ENCODE measurements around the gene CUL1.

CUL1 gene

DNA sequence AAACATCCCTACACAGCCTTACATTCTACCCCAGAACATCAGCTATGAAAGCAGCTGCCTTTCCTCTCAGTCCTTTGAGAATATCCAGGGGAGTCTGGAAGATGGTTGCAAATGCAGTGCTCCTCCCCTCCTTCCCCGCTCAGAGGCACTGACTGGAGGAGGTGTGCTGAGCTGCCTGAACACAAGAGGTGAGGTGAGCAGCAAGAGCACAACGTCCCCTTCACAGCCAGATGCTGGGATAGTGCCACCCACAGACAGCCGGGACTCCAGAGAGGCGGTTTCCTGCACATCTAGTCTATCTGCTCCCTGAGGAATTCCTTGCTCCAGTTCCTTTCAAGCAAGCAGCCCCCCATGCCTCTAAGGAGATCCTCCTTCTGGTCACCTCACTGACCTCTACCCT, 111.2 kb downstream of the CUL1 start:
- Histone ChIP-seq H3K9me3 (ENCODE audit: control insufficient read depth, low read length) (no peaks in the 10 kb centered on the region), H3K4me2 (ENCODE audit: low read length) (no peak overlapping the region), H3K4me3 (ENCODE audit: low read depth, low read length) (no peak overlapping the region), H3K27me3 (ENCODE audit: control insufficient read depth, insufficient read depth, low read length) (no peaks in the 10 kb centered on the region), H3K36me3 (ENCODE audit: control insufficient read depth, insufficient read depth, low read length) (no peaks in the 10 kb centered on the region), H3K27ac (no peak overlapping the region), H3K79me2 (no peaks in the 10 kb centered on the region), H3K9ac (no peak overlapping the region), H3K4me1 (no peaks in the 10 kb centered on the region), H2AFZ (no peak overlapping the region)
- TF ChIP-seq, protein P1, sequence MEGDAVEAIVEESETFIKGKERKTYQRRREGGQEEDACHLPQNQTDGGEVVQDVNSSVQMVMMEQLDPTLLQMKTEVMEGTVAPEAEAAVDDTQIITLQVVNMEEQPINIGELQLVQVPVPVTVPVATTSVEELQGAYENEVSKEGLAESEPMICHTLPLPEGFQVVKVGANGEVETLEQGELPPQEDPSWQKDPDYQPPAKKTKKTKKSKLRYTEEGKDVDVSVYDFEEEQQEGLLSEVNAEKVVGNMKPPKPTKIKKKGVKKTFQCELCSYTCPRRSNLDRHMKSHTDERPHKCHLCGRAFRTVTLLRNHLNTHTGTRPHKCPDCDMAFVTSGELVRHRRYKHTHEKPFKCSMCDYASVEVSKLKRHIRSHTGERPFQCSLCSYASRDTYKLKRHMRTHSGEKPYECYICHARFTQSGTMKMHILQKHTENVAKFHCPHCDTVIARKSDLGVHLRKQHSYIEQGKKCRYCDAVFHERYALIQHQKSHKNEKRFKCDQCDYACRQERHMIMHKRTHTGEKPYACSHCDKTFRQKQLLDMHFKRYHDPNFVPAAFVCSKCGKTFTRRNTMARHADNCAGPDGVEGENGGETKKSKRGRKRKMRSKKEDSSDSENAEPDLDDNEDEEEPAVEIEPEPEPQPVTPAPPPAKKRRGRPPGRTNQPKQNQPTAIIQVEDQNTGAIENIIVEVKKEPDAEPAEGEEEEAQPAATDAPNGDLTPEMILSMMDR (IDR thresholded peaks at IDR 0.05) = no peak

DNA sequence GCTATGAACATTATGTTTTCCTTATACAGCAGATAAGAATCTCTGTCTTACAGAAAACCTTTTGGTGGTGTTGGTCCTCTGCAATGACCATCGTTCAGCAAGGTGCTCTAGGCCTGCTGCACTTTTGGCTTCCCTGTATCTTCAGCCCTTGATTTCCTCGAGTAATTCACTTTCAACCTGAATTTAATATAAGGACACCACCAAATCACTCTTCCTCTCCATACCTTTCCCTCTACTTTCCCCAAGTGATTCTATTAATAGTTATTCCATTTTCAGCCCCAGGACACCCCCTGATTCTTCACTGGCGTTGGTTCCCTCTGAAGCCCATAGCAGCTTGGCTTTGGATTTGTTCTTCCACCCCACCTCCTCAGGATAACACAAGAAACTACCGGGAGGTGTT, 113.2 kb downstream of the CUL1 start:
- Histone ChIP-seq H2AFZ (no peak overlapping the region), H3K79me2 (no peaks in the 10 kb centered on the region), H3K27ac (no peak overlapping the region), H3K9me3 (ENCODE audit: control insufficient read depth, low read length) (no peaks in the 10 kb centered on the region), H3K36me3 (ENCODE audit: control insufficient read depth, insufficient read depth, low read length) (no peaks in the 10 kb centered on the region), H3K27me3 (ENCODE audit: control insufficient read depth, insufficient read depth, low read length) (no peaks in the 10 kb centered on the region), H3K4me2 (ENCODE audit: low read length) (no peak overlapping the region), H3K9ac (no peak overlapping the region), H3K4me3 (ENCODE audit: low read depth, low read length) (no peak overlapping the region), H3K4me1 (no peaks in the 10 kb centered on the region)
- TF ChIP-seq, protein P1 (IDR thresholded peaks at IDR 0.05) = no peak

DNA sequence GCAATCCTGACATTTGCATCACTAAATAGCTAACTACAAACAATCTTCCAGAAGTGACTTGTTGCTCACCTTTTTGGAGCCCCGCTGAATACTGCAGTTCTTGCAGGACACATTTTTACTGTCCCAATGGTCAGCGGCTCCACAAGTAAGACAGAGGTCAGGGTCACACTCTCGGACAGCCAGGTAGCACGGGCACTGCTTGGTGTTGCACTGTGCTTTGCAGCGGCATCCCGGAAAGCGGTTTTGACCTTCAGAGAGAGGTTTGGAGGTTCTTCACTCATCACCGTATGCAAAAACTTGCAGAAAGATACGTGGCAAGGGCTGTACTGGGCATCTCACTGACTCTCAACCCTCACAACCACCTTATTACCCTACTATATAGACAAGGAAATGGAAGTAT, 115.2 kb downstream of the CUL1 start:
- no peak overlapping the region for H3K27ac ChIP-seq
- no peaks in the 10 kb centered on the region for H3K27me3 ChIP-seq (ENCODE audit: control insufficient read depth, insufficient read depth, low read length)
- peaks cover 2% of the 10 kb centered on the region for H3K4me1 ChIP-seq
- no peak overlapping the region for H2AFZ ChIP-seq
- no peaks in the 10 kb centered on the region for H3K79me2 ChIP-seq
- H3K36me3 ChIP-seq (ENCODE audit: control insufficient read depth, insufficient read depth, low read length) = no peaks in the 10 kb centered on the region
- no peak overlapping the region for H3K9ac ChIP-seq
- no peak overlapping the region for H3K4me2 ChIP-seq (ENCODE audit: low read length)
- no peaks in the 10 kb centered on the region for H3K9me3 ChIP-seq (ENCODE audit: control insufficient read depth, low read length)
- TF ChIP-seq, protein P1 (IDR thresholded peaks at IDR 0.05) = no peak
- H3K4me3 ChIP-seq (ENCODE audit: low read depth, low read length) = no peak overlapping the region

DNA sequence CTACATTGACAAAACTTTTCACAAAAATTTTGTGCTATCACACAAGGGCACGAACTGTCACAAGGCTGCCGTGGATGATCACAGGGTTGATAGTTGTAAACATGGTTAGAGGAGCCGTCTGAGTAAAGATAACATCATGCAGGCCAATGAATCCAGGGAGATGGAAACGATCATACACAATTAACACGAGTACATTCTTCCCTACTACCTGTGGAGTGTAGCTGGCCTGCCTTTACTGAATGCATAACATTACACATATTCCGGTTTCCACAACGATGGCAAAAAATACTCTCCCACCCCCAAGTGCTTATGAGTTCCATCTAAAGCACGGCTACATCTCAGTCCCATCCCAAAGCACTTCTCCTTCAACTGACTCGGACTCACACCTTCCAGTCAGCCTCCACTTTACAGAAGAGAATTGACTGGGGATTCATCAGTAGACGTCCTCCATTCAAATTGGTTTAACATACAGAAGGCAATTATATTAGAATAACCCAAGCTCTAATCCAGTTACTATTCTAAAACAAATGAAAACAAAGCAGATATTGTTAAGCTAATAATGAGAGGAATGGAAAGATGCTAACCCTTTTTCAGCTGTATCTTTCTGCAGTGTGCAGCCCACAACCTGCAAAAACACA, 116.3 kb downstream of the CUL1 start:
- no peaks in the 10 kb centered on the region for H3K79me2 ChIP-seq
- no peaks in the 10 kb centered on the region for H3K27me3 ChIP-seq (ENCODE audit: control insufficient read depth, insufficient read depth, low read length)
- no peak overlapping the region for H3K27ac ChIP-seq
- H3K4me1 ChIP-seq = peaks cover 2% of the 10 kb centered on the region
- H3K4me3 ChIP-seq (ENCODE audit: low read depth, low read length) = no peak overlapping the region
- H2AFZ ChIP-seq = no peak overlapping the region
- H3K9ac ChIP-seq = no peak overlapping the region
- no peak overlapping the region for H3K4me2 ChIP-seq (ENCODE audit: low read length)
- H3K9me3 ChIP-seq (ENCODE audit: control insufficient read depth, low read length) = no peaks in the 10 kb centered on the region
- TF ChIP-seq, protein P1 (IDR thresholded peaks at IDR 0.05) = no peak
- no peaks in the 10 kb centered on the region for H3K36me3 ChIP-seq (ENCODE audit: control insufficient read depth, insufficient read depth, low read length)

DNA sequence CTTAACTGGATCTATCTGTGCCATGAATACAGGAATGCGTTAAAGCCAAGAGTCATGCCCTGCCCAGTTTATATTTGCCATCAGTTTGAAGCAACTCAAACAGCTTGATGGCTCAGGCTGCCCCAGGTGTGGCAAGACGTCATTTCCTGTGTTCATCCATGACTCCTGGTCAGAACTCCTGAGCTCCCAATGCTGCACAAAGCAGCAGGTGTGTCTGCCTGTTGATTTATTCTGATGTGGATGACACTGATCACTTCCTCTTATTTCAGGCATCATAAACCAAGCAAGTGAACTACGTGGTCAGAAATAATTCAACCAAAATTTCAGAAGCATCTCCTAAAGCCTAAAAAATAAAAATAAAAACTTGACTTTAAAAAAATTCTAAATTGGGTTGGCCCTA, 116.9 kb downstream of the CUL1 start:
- H3K9me3 ChIP-seq (ENCODE audit: control insufficient read depth, low read length) = no peaks in the 10 kb centered on the region
- no peak overlapping the region for H3K9ac ChIP-seq
- H3K4me2 ChIP-seq (ENCODE audit: low read length) = no peak overlapping the region
- no peaks in the 10 kb centered on the region for H3K27me3 ChIP-seq (ENCODE audit: control insufficient read depth, insufficient read depth, low read length)
- TF ChIP-seq, protein P1 (IDR thresholded peaks at IDR 0.05) = no peak
- no peaks in the 10 kb centered on the region for H3K79me2 ChIP-seq
- H3K4me3 ChIP-seq (ENCODE audit: low read depth, low read length) = no peak overlapping the region
- H3K36me3 ChIP-seq (ENCODE audit: control insufficient read depth, insufficient read depth, low read length) = no peaks in the 10 kb centered on the region
- peaks cover 2% of the 10 kb centered on the region for H3K4me1 ChIP-seq
- H2AFZ ChIP-seq = no peak overlapping the region
- no peak overlapping the region for H3K27ac ChIP-seq
